ENCODE results near the gene ZNF335. TPM values are rescaled to one million over a fixed set of nuclear protein-coding genes. Genes with fewer than 3 reads are reported as not detected.
A peak's percentile ranks its signal among the peaks of the same experiment; 100 is the strongest.
"Not testable (repeated sequence)": the region's sequence is repeated elsewhere in the genome, so short reads cannot be mapped to it uniquely, and the experiment has no call there.

The ZNF335 gene
- total RNA-seq, 3 donors from 2014 or later (not counting 1 experiment from before 2014, with no cell fraction given), result 101 to 119 (median 102) TPM

- H3K4me1 ChIP-seq (ENCODE audit: control insufficient read depth, insufficient read depth, low read length), result peaks cover 19% of the 10 kb centered on the region
- no peak overlapping the region for H3K27ac ChIP-seq (ENCODE audit: low read length)
- Mint-ChIP-seq H3K27me3 (ENCODE audit: low read depth in 2 of 2) (peaks cover 10 to 12% of the 10 kb centered on the region in 2 donors), H3K9me3 (no peaks in the 10 kb centered on the region), H3K27ac (no peak overlapping the region), H3K4me1 (peaks cover 0 to 23% of the 10 kb centered on the region in 2 donors), H3K36me3 (no peaks in the 10 kb centered on the region), H3K4me3 (no peak overlapping the region)
- intact Hi-C loops (cut with micrococcal nuclease), result no loop called here
- no peak for ATAC-seq
- no peak for DNase-seq
- H3K36me3 ChIP-seq (ENCODE audit: control insufficient read depth, insufficient read depth, low read length), result no peaks in the 10 kb centered on the region
- no peaks in the 10 kb centered on the region for H3K27me3 ChIP-seq (ENCODE audit: control insufficient read depth, insufficient read depth, low read length)
- no peak for TF ChIP-seq CTCF (IDR thresholded peaks at IDR 0.05)
- H3K4me3 ChIP-seq (ENCODE audit: low read length), result no peak overlapping the region
- 84% methylated on average over 12 of the region's 12 CpGs for WGBS (ENCODE audit: insufficient coverage)
- no peaks in the 10 kb centered on the region for H3K9me3 ChIP-seq (ENCODE audit: control insufficient read depth, insufficient read depth, low read length)
Observed at GRCh38 chr20:45993197-45993951, 21.4 kb upstream of the ZNF335 start.

- ATAC-seq, result no peak
- H3K27ac Mint-ChIP-seq, result no peak overlapping the region
- Histone ChIP-seq H3K9me3 (ENCODE audit: control insufficient read depth, insufficient read depth, low read length) (no peaks in the 10 kb centered on the region), H3K4me3 (ENCODE audit: low read length) (no peak overlapping the region), H3K36me3 (ENCODE audit: control insufficient read depth, insufficient read depth, low read length) (no peaks in the 10 kb centered on the region), H3K27ac (ENCODE audit: low read length) (no peak overlapping the region), H3K27me3 (ENCODE audit: control insufficient read depth, insufficient read depth, low read length) (peaks cover 2% of the 10 kb centered on the region), H3K4me1 (ENCODE audit: control insufficient read depth, insufficient read depth, low read length) (peaks cover 16% of the 10 kb centered on the region)
- H3K9me3 Mint-ChIP-seq, result no peaks in the 10 kb centered on the region
- no peak overlapping the region for H3K4me3 Mint-ChIP-seq
- H3K36me3 Mint-ChIP-seq, result no peaks in the 10 kb centered on the region
- 94% methylated on average over 3 of the region's 3 CpGs for WGBS (ENCODE audit: insufficient coverage)
- H3K27me3 Mint-ChIP-seq (ENCODE audit: low read depth in 2 of 2), result peaks cover 0 to 5% of the 10 kb centered on the region in 2 donors
- TF ChIP-seq CTCF (IDR thresholded peaks at IDR 0.05), result no peak
- intact Hi-C loops (cut with micrococcal nuclease), result no loop called here
- H3K4me1 Mint-ChIP-seq, result peaks cover 0 to 23% of the 10 kb centered on the region in 2 donors
- no peak for DNase-seq
Observed at GRCh38 chr20:45991616-45992015, 19.6 kb upstream of the ZNF335 start.

GRCh38 chr20:45988830-45989229 lies 16.8 kb upstream of the ZNF335 start:
- H3K27me3 ChIP-seq (ENCODE audit: control insufficient read depth, insufficient read depth, low read length); ATAC-seq; H3K36me3 Mint-ChIP-seq; intact Hi-C loops (cut with micrococcal nuclease); H3K27me3 Mint-ChIP-seq (ENCODE audit: low read depth in 2 of 2); H3K36me3 ChIP-seq (ENCODE audit: control insufficient read depth, insufficient read depth, low read length); H3K9me3 Mint-ChIP-seq; H3K9me3 ChIP-seq (ENCODE audit: control insufficient read depth, insufficient read depth, low read length); DNase-seq; H3K27ac ChIP-seq (ENCODE audit: low read length); H3K27ac Mint-ChIP-seq; H3K4me3 Mint-ChIP-seq; H3K4me3 ChIP-seq (ENCODE audit: low read length): not testable (repeated sequence)
- H3K4me1 Mint-ChIP-seq, result peaks cover 0 to 16% of the 10 kb centered on the region in 2 donors
- peaks cover 16% of the 10 kb centered on the region for H3K4me1 ChIP-seq (ENCODE audit: control insufficient read depth, insufficient read depth, low read length)
- 85% methylated on average over 6 of the region's 6 CpGs for WGBS (ENCODE audit: insufficient coverage)

GRCh38 chr20:45987108-45987780 lies 15.2 kb upstream of the ZNF335 start:
- Histone ChIP-seq H3K27me3 (ENCODE audit: control insufficient read depth, insufficient read depth, low read length) (peaks cover 2% of the 10 kb centered on the region), H3K4me3 (ENCODE audit: low read length) (no peak overlapping the region), H3K4me1 (ENCODE audit: control insufficient read depth, insufficient read depth, low read length) (peaks cover 14% of the 10 kb centered on the region), H3K36me3 (ENCODE audit: control insufficient read depth, insufficient read depth, low read length) (no peaks in the 10 kb centered on the region), H3K9me3 (ENCODE audit: control insufficient read depth, insufficient read depth, low read length) (no peaks in the 10 kb centered on the region), H3K27ac (ENCODE audit: low read length) (no peak overlapping the region)
- Mint-ChIP-seq H3K36me3 (no peaks in the 10 kb centered on the region), H3K4me3 (no peak overlapping the region), H3K4me1 (peaks cover 0 to 7% of the 10 kb centered on the region in 2 donors), H3K27ac (no peak overlapping the region), H3K9me3 (no peaks in the 10 kb centered on the region), H3K27me3 (ENCODE audit: low read depth in 2 of 2) (peaks cover 0 to 2% of the 10 kb centered on the region in 2 donors)
- 8% methylated on average over 16 of the region's 16 CpGs for WGBS (ENCODE audit: insufficient coverage)
- peak; percentile 94 to 98 (median 98) for ATAC-seq
- intact Hi-C loops (cut with micrococcal nuclease), result loop anchor here (1.0 kb wide), 1 partner anchor 26 kb away; no protein-coding TSS in a partner anchor
- TF ChIP-seq CTCF (IDR thresholded peaks at IDR 0.05), result peak; percentile 95
- DNase-seq, result peak; percentile 81 to 86

Measured in natural killer cell (primary cell).